HAP-1 (cell line): ENCODE data around the gene MCAM.

Experiments used
- DNase-seq, 2 experiments: peaks; one replicate each; pipeline ENCODE4 v3.0.0-alpha.2; 2016 to 2020; ENCODE audit warnings: low spot score in 2 of 2
- H3K27me3 ChIP-seq: fragments of 250-450 bp; sonication (Bioruptor Pico); 2 replicates; pipeline ENCODE4 v1.5.1; 2020; ENCODE audit warnings: low read depth, mild to moderate bottlenecking, moderate library complexity
- H3K36me3 ChIP-seq: fragments of 250-450 bp; sonication (Bioruptor Pico); replicated peaks from 2 replicates; pipeline ENCODE4 v1.5.1; 2020; ENCODE audit warnings: mild to moderate bottlenecking
- H3K4me1 ChIP-seq: fragments of 250-450 bp; sonication (Bioruptor Pico); 2 replicates; pipeline ENCODE4 v1.5.1; 2020; ENCODE audit warnings: mild to moderate bottlenecking
- H3K4me3 ChIP-seq: fragments of 250-450 bp; sonication (Bioruptor Pico); 2 replicates; pipeline ENCODE4 v1.5.1; 2020; ENCODE audit warnings: mild to moderate bottlenecking, moderate library complexity
- H3K9me3 ChIP-seq: fragments of 250-450 bp; sonication (Bioruptor Pico); 2 replicates; pipeline ENCODE4 v1.5.1; 2020; ENCODE audit warnings: mild to moderate bottlenecking, moderate library complexity
- in situ Hi-C: fragments of 300-500 bp; cut with MboI; formaldehyde crosslinking; loops from 3 replicates; pipeline ENCODE4 v1.14.3; 2020; ENCODE audit warnings: low sequenced_read_pairs, inconsistent platforms, mixed read lengths

Gene MCAM, protein sequence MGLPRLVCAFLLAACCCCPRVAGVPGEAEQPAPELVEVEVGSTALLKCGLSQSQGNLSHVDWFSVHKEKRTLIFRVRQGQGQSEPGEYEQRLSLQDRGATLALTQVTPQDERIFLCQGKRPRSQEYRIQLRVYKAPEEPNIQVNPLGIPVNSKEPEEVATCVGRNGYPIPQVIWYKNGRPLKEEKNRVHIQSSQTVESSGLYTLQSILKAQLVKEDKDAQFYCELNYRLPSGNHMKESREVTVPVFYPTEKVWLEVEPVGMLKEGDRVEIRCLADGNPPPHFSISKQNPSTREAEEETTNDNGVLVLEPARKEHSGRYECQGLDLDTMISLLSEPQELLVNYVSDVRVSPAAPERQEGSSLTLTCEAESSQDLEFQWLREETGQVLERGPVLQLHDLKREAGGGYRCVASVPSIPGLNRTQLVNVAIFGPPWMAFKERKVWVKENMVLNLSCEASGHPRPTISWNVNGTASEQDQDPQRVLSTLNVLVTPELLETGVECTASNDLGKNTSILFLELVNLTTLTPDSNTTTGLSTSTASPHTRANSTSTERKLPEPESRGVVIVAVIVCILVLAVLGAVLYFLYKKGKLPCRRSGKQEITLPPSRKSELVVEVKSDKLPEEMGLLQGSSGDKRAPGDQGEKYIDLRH

GRCh38 chr11:119316729-119317591 is at the start of gene MCAM:
TSS of gene MCAM (minus strand) at chr11:119317130. CDS start at chr11:119317101, 29 bp downstream.
- in situ Hi-C loops = no loop called here
- H3K27me3 ChIP-seq = no peaks in the 10 kb centered on the region
- DNase-seq = peak; percentile 49 to 72
- peaks cover 40% of the 10 kb centered on the region for H3K4me1 ChIP-seq
- no peaks in the 10 kb centered on the region for H3K9me3 ChIP-seq
- peak within 1 kb of the TSS; percentile 69 for H3K4me3 ChIP-seq
- peaks cover 28% of the 10 kb centered on the region for H3K36me3 ChIP-seq

DNA sequence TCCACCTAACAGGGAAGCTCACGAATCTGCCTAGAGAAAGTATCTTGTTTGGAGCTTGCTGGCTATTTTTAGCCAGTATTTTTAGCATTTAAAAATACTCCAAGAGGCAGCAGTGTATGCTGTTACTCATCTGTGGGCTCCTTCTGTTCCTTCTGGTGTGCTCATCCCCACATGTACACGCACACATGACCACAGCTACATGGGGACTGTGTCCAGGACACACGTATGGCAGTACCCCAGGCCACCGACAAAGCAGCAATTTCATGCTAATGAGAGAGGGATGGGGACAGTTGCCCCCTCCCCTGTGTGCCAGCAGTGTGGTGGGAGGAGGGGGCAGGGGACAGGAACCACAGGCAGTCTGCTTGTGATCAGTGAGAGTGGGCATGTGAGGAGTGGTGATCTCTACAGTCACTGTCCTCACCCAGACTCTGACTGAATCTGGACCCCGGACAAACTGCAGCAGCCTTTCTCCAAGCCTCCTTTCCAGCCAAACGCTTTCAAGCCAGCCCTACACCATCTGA is 48.2 kb upstream of the MCAM start:
- no peaks in the 10 kb centered on the region for H3K36me3 ChIP-seq
- in situ Hi-C loops = no loop called here
- H3K27me3 ChIP-seq = no peaks in the 10 kb centered on the region
- H3K4me3 ChIP-seq = no peak overlapping the region
- H3K9me3 ChIP-seq = no peaks in the 10 kb centered on the region
- peaks cover 32% of the 10 kb centered on the region for H3K4me1 ChIP-seq
- DNase-seq = no peak

GRCh38 chr11:119363851-119364590 is 47.1 kb upstream of the MCAM start:
- peaks cover 2% of the 10 kb centered on the region for H3K36me3 ChIP-seq
- in situ Hi-C loops = no loop called here
- peak overlapping the region; percentile 14; the same call in 1 of the 2 replicates for H3K4me3 ChIP-seq

DNA sequence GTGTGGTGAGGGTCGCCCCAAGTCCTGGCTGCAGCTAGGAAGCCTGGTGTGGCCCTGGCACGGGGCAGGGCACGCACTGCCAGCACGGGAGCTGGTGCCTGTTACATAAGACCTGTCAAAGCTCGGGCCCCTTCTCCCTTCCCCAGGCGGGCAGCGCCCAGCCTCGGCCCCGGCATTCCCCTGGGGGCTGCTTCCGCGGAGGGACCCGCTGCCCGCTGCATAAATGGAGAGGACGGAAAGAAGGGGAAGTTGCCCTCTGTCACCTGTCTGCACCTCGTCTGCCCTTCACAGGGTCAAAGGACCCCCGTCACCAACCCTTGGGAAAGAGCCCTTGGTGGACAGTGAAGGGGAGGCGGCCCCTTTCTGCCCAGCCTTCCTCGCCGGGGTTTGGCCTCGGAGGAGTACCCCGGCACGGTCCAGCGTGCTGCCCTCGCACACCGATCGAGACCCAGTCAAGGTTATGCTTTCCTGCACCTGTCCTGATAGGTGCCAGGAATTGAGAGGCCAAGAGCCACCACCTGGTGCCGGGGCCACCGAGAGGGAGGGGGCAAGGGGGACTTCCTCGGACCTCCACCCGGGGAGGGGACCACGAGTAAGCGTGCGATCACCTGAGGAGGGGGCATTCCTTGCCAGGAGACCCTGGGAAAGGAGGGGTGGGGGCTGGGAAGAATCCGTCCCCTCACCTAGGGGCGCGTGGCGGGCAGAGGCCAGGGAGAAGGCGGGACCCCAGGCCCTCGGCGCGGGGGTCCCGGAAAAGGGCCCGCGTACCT is 46.3 kb upstream of the MCAM start:
- Histone ChIP-seq H3K4me3 (peak overlapping the region; percentile 14; the same call in 1 of the 2 replicates), H3K9me3 (no peaks in the 10 kb centered on the region), H3K27me3 (no peaks in the 10 kb centered on the region), H3K36me3 (peaks cover 10% of the 10 kb centered on the region), H3K4me1 (peaks cover 19% of the 10 kb centered on the region)
- in situ Hi-C loops = no loop called here
- DNase-seq = no peak

More at GRCh38 chr11:119363851-119364590, 47.1 kb upstream of the MCAM start:
- Histone ChIP-seq H3K27me3 (no peaks in the 10 kb centered on the region), H3K9me3 (no peaks in the 10 kb centered on the region), H3K4me1 (peaks cover 27% of the 10 kb centered on the region)
- peak; percentile 38 to 74 for DNase-seq

DNA sequence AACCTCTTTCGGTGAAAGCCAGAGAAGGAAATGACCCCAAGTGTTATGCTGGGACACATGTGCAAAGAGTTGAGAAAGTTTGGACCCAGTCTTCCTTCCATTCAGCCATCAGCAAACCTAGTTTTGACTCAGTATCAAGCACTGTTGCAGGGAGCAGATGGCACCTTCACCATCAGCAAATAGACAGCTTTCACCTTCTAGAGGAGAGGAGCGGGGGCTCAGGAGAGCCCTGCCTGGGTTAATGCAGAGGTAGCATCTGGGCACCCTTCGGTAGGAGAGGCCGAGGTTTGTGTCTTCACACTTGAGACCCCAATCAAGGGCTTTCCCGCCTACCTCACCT is 45.8 kb upstream of the MCAM start:
- Histone ChIP-seq H3K4me3 (no peak overlapping the region), H3K9me3 (no peaks in the 10 kb centered on the region), H3K4me1 (peaks cover 15% of the 10 kb centered on the region), H3K27me3 (no peaks in the 10 kb centered on the region), H3K36me3 (peaks cover 14% of the 10 kb centered on the region)
- no peak for DNase-seq
- in situ Hi-C loops = no loop called here

- Histone ChIP-seq H3K27me3 (no peaks in the 10 kb centered on the region), H3K4me1 (peaks cover 15% of the 10 kb centered on the region), H3K4me3 (no peak overlapping the region), H3K9me3 (no peaks in the 10 kb centered on the region), H3K36me3 (peaks cover 15% of the 10 kb centered on the region)
- DNase-seq = no peak
- in situ Hi-C loops = no loop called here
Observed at GRCh38 chr11:119361941-119362725, 45.2 kb upstream of the MCAM start.

GRCh38 chr11:119361056-119361787 is 44.3 kb upstream of the MCAM start:
- Histone ChIP-seq H3K4me3 (no peak overlapping the region), H3K4me1 (peaks cover 20% of the 10 kb centered on the region), H3K27me3 (no peaks in the 10 kb centered on the region), H3K9me3 (no peaks in the 10 kb centered on the region), H3K36me3 (peaks cover 15% of the 10 kb centered on the region)
- peak; percentile 18 to 57 for DNase-seq
- in situ Hi-C loops = no loop called here

DNA sequence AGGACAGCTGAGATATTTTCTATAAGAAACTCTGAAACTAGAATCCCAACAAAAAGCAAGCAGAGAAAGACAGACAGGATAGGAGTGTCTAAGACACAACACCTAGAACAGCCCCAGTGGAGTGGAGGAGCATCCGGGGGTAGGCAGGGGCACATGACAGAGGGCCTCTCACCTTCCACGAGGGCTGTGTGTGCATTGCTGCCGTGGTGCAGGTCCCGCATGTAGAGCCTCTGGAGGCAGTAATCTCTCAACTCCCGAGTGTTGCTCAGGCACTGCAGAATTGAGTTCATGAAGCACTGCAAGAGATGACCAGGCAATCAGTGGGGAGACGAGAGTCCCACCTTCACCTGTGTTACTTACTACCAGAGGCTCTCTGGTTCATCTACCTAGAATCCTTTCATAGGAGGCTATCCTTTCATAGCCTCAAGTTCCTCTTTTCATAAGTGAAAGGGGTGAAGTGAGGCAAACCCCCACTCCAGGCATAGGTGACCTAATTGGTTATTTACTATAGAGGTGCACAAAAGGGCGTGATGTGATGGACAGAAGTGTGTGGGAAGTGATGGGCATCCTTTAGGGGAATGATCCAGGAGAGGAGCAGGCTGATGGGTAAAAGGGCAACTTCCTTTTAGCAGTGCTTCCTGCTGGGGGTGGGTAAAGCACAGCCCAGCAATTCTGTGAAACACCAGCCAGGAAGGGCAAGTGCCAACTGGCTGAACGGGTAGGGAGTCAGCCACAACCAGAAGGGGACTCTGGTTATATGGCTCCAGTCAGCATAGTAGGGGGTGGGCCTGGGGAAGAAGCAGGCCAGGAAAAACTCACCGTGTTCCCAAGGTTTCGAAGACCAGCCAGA is 42.7 kb upstream of the MCAM start:
- H3K9me3 ChIP-seq = no peaks in the 10 kb centered on the region
- DNase-seq = no peak
- peaks cover 22% of the 10 kb centered on the region for H3K4me1 ChIP-seq
- peaks cover 15% of the 10 kb centered on the region for H3K36me3 ChIP-seq
- H3K27me3 ChIP-seq = no peaks in the 10 kb centered on the region
- H3K4me3 ChIP-seq = no peak overlapping the region
- in situ Hi-C loops = no loop called here

DNA sequence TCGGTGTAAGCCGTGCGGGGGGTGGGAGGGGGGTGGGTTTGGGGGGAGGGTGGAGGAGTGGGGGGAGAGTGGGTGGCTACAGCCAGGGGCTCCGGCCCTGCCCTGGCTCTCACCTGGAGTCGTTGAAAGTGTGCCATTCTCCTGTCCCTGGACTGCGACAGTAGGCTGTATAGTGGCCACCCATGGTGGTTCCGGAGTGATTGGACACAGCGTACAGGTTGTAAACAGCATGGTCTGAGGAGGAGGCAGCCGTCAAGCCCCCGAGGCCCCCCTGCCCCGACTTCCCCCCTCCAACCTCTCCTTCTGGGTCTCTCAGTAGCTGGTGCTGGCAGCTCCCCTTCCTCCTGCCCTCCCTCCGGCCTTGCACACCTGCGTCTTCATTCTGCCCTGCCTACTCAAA is 40.1 kb upstream of the MCAM start:
- H3K4me3 ChIP-seq = peak overlapping the region; percentile 47
- peaks cover 27% of the 10 kb centered on the region for H3K4me1 ChIP-seq
- H3K36me3 ChIP-seq = peaks cover 15% of the 10 kb centered on the region

GRCh38 chr11:119356349-119357031 is 39.6 kb upstream of the MCAM start:
- Histone ChIP-seq H3K9me3 (no peaks in the 10 kb centered on the region), H3K4me1 (peaks cover 22% of the 10 kb centered on the region), H3K36me3 (peaks cover 15% of the 10 kb centered on the region), H3K27me3 (no peaks in the 10 kb centered on the region), H3K4me3 (peak overlapping the region; percentile 47)
- in situ Hi-C loops = no loop called here
- DNase-seq = peak; percentile 72 to 92

More for the DNA sequence above, 40.1 kb upstream of the MCAM start:
- H3K9me3 ChIP-seq = no peaks in the 10 kb centered on the region
- no peak for DNase-seq
- H3K27me3 ChIP-seq = no peaks in the 10 kb centered on the region
- in situ Hi-C loops = no loop called here
